ENCODE measurements around the gene MAP3K10. TPM values are rescaled to one million over a fixed set of nuclear protein-coding genes. Genes with fewer than 3 reads are reported as not detected.

Gene MAP3K10
- total and polyA plus RNA-seq, 3 experiments from 2014 or later: 1.3 to 15.4 (median 13.9) TPM

DNA sequence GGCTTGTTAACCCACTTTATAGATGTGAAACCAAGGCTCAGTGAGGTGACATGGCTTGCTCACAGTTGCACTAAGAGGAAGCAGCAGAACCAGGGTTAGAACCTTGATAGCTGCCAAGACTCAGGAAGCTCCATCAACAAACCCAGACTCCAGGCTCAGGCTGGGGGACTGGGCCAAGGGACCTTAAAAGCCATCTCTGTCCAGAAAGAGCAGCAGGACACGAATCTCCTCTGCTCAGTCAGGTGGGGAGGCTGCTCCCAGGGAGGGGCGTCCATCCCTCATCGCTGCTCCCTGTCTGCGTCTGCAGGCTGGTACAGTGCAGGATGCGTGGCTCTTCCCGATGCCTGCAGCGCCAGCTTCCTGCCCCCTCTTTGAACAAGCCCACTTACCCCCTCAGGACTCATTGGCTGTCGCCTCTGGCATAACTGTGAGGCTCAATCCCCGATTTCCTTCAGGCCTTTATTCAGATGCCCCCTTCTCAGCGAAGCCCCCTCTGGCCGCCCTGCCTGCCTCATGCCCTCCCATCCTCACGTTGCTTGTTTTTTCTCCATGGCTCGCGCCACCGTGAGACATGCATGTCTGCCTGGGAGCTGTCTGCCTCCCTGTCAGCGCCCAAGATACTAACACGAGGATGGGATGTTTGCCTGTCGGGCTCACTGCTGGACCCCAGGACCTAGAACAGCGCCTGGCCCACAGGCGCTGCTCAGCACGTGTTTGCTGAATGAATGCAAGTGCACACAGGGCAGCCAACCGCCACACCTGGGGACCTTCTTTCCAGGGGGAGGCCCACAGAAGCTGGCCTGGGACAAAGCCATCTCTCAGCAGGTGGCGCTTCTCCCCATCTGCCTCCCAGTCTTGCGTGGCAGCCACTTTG lies 72.5 kb downstream of the MAP3K10 start:
- Histone ChIP-seq H3K4me1 (ENCODE audit: insufficient read depth, low read length) (no peaks in the 10 kb centered on the region), H3K9me3 (ENCODE audit: low read length) (no peaks in the 10 kb centered on the region), H3K27me3 (ENCODE audit: insufficient read depth, low read length, poor library complexity, severe bottlenecking) (no peaks in the 10 kb centered on the region), H3K27ac (ENCODE audit: low read depth, low read length) (no peak overlapping the region), H3K36me3 (ENCODE audit: insufficient read depth, low read length) (peaks cover 12% of the 10 kb centered on the region), H3K4me3 (ENCODE audit: low read length) (no peak overlapping the region)
- DNase-seq: no peak
- Mint-ChIP-seq H3K9me3 (no peaks in the 10 kb centered on the region), H3K4me1 (peaks cover 31 to 52% (median 32%) of the 10 kb centered on the region in 3 donors), H3K36me3 (peaks cover 0 to 67% (median 11%) of the 10 kb centered on the region in 3 donors), H3K27me3 (no peaks in the 10 kb centered on the region), H3K4me3 (no peak overlapping the region), H3K27ac (peak overlapping the region in 1 of 8 donors; percentile 44)
- CTCF ChIA-PET: no interaction called here
- POLR2A ChIA-PET: no interaction called here

DNA sequence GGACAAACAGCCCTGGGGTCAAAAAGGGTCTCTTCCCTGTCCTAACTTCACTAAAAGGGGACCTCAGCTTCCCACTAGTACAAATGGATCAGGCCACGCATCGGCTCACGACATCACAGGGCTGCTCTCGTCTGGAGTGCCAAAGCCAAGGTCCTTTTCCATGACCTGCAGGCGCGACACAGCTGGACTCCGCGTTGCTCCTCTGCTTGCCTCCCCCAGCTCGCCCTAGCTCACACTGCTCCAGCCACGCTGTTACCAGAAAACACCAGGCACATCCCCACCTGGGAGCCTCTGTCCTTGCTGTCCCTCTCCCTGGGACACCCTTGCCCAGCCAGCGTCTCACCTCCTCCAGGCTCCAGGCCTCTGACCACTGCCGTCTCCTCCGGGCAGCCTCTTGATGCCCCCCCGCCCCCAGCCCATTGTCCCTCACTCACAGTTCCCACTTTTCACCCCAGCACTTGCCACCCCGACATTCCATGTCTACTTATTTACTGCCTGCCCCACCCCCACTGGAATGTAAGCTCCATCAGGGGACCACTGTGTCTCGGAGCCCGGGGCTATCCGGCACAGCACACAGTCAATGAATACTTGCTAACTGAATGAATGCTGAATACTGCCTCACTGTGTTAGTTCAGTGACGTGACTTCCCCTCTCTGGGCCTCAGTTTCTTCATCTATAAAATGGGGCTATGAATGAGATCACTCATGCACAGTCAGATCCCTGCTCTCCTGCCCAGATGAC lies 73.3 kb downstream of the MAP3K10 start:
- no peaks in the 10 kb centered on the region for H3K4me1 ChIP-seq (ENCODE audit: insufficient read depth, low read length)
- H3K9me3 ChIP-seq (ENCODE audit: low read length): no peaks in the 10 kb centered on the region
- H3K36me3 Mint-ChIP-seq: peaks cover 0 to 71% (median 11%) of the 10 kb centered on the region in 3 donors
- H3K27ac ChIP-seq (ENCODE audit: low read depth, low read length): no peak overlapping the region
- H3K4me3 Mint-ChIP-seq: no peak overlapping the region
- H3K36me3 ChIP-seq (ENCODE audit: insufficient read depth, low read length): peaks cover 12% of the 10 kb centered on the region
- H3K4me3 ChIP-seq (ENCODE audit: low read length): no peak overlapping the region
- H3K4me1 Mint-ChIP-seq: peaks cover 28 to 50% (median 31%) of the 10 kb centered on the region in 3 donors
- H3K9me3 Mint-ChIP-seq: no peaks in the 10 kb centered on the region
- DNase-seq: peak in 1 of 5 donors; percentile 9
- ChIA-PET POLR2A (no interaction called here), CTCF (interaction anchor here (1.1 kb wide), 1 partner anchor 125 kb away, joined by 3 read pairs; no protein-coding TSS in a partner anchor)
- no peaks in the 10 kb centered on the region for H3K27me3 Mint-ChIP-seq
- H3K27me3 ChIP-seq (ENCODE audit: insufficient read depth, low read length, poor library complexity, severe bottlenecking): no peaks in the 10 kb centered on the region
- peak overlapping the region in 3 of 8 donors; percentile 8 to 62 (median 12) for H3K27ac Mint-ChIP-seq

Other genes starting within 250 kb of the MAP3K10 start
- 100 to 1,000 TPM; 170 to 179 TPM for gene PSMC4, start 220.3 kb upstream of the MAP3K10 start, total RNA-seq
- gene PSMC4, start 220.3 kb upstream of the MAP3K10 start, polyA plus RNA-seq: 114 TPM
- 1 to 10 TPM; 4.8 to 5.0 TPM for gene ZNF546, start 194.4 kb upstream of the MAP3K10 start, total RNA-seq
- 6.6 TPM for gene ZNF546, start 194.4 kb upstream of the MAP3K10 start, polyA plus RNA-seq
- 10 to 100 TPM; 16.8 to 21.3 TPM for gene ZNF780B, start 135.2 kb upstream of the MAP3K10 start, total RNA-seq
- gene ZNF780B, start 135.2 kb upstream of the MAP3K10 start, polyA plus RNA-seq: 12.0 TPM
- 10 to 100 TPM; 18.9 to 19.5 TPM for gene ZNF780A, start 100.5 kb upstream of the MAP3K10 start, total RNA-seq
- gene ZNF780A, start 100.5 kb upstream of the MAP3K10 start, polyA plus RNA-seq: 23.2 TPM
- gene TTC9B, start 27.0 kb downstream of the MAP3K10 start, total RNA-seq: not detected
- not detected for gene TTC9B, start 27.0 kb downstream of the MAP3K10 start, polyA plus RNA-seq
- gene CCNP, start 35.3 kb downstream of the MAP3K10 start, total RNA-seq: under 1 TPM in 1 of 2 experiments, not detected in 1; 0.11 TPM
- not detected for gene CCNP, start 35.3 kb downstream of the MAP3K10 start, polyA plus RNA-seq
- 100 to 1,000 TPM; 124 to 132 TPM for gene AKT2, start 93.9 kb downstream of the MAP3K10 start, total RNA-seq
- 27.0 TPM for gene AKT2, start 93.9 kb downstream of the MAP3K10 start, polyA plus RNA-seq
- gene C19orf47, start 157.0 kb downstream of the MAP3K10 start, total RNA-seq: 10 to 100 TPM; 25.4 to 29.5 TPM
- gene C19orf47, start 157.0 kb downstream of the MAP3K10 start, polyA plus RNA-seq: 9.5 TPM
- gene PLD3, start 157.3 kb downstream of the MAP3K10 start, total RNA-seq: 10 to 100 TPM; 48.2 to 53.0 TPM
- 73.6 TPM for gene PLD3, start 157.3 kb downstream of the MAP3K10 start, polyA plus RNA-seq
- not detected for gene HIPK4, start 198.8 kb downstream of the MAP3K10 start, total RNA-seq
- not detected for gene HIPK4, start 198.8 kb downstream of the MAP3K10 start, polyA plus RNA-seq
- 1 to 10 TPM; 1.4 to 1.6 TPM for gene PRX, start 222.0 kb downstream of the MAP3K10 start, total RNA-seq
- gene PRX, start 222.0 kb downstream of the MAP3K10 start, polyA plus RNA-seq: 0.29 TPM
- 10 to 100 TPM; 15.9 to 17.8 TPM for gene SERTAD1, start 234.6 kb downstream of the MAP3K10 start, total RNA-seq
- gene SERTAD1, start 234.6 kb downstream of the MAP3K10 start, polyA plus RNA-seq: 13.0 TPM